Transverse colon (tissue), 4 donors: ENCODE measurements around the gene KIF14. TPM values are rescaled to one million over a fixed set of nuclear protein-coding genes. Genes with fewer than 3 reads are reported as not detected.

Experiments
- DNase-seq: peaks from one replicate; pipeline ENCODE4 v3.0.0-alpha.2; 2019
- H3K27ac ChIP-seq, 4 donors: fragments of 200-600 bp; sonication (generic); 2 replicates each; pipeline ENCODE4 v1.5.1; 2016 to 2018; ENCODE audit warnings: inconsistent platforms in 4 of 4
- H3K27me3 ChIP-seq: fragments of 200-600 bp; sonication (generic); 2 replicates; pipeline ENCODE4 v1.5.1; 2017; ENCODE audit warnings: inconsistent platforms
- H3K36me3 ChIP-seq, 4 donors: fragments of 200-600 bp; sonication (generic); 2 replicates each; pipeline ENCODE4 v1.5.1; 2017 to 2019; ENCODE audit warnings: inconsistent platforms in 4 of 4
- H3K4me1 ChIP-seq, 4 donors: fragments of 200-600 bp; sonication (generic); 2 replicates each; pipeline ENCODE4 v1.5.1; 2017 to 2020; ENCODE audit warnings: inconsistent platforms in 4 of 4
- H3K4me3 ChIP-seq, 4 donors: fragments of 200-600 bp; sonication (generic); 1 replicate in 1 of 4; 2 replicates in 3 of 4; pipeline versions ENCODE4 v1.5.1 to v1.6.1; 2017 to 2019; ENCODE audit warnings: inconsistent platforms in 4 of 4
- H3K9me3 ChIP-seq, 2 donors: fragments of 200-600 bp; sonication (generic); 2 replicates each; pipeline ENCODE4 v1.5.1; 2017 to 2019; ENCODE audit warnings: inconsistent platforms in 2 of 2
- EP300 ChIP-seq: sonication (generic); formaldehyde crosslinking; IDR thresholded peaks from one replicate; pipeline ENCODE4 v1.6.1; 2017; ENCODE audit warnings: antibody characterized with exemption, low read depth
- POLR2A ChIP-seq: fragments of 450-650 bp; IDR thresholded peaks from one replicate; pipeline ENCODE4 v1.6.1; 2016; ENCODE audit warnings: antibody characterized with exemption, mild to moderate bottlenecking, moderate library complexity
- POLR2AphosphoS5 ChIP-seq, 3 donors: sonication (generic); formaldehyde crosslinking; IDR thresholded peaks; one replicate each; pipeline ENCODE4 v1.6.1; 2016; ENCODE audit warnings: antibody characterized with exemption in 3 of 3
- WGBS, 2 donors: methylation state at CpG; one replicate each; pipeline ENCODE4 v1.1.5; 2018; ENCODE audit warnings: low coverage in 1 of 2; 5-methylcytosine and 5-hydroxymethylcytosine counted together
- in situ Hi-C, 4 donors: fragments of 200-750 bp; cut with MboI; loops; one replicate each; pipeline versions ENCODE4 v1.15.0 to v1.15.1; 2017; ENCODE audit warnings: low sequenced_read_pairs in 3 of 4, low pct_ligation_motif_present in 1 of 4, low pct_unique_long_range_greater_than_20kb in 1 of 4
- intact Hi-C: fragments of 100-400 bp; cut with DNase I; formaldehyde crosslinking; loops from one replicate; pipeline ENCODE4 v1.15.1; 2023; ENCODE audit warnings: low total_unique reads
- total RNA-seq, 4 donors: library from RNA; depleted of rRNA; stranded (reverse); fragments of >200 nt; gene quantifications; one replicate each; pipeline ENCODE4 v1.1.0, GENCODE V29; 2016
- TF ChIP-seq, protein P1 (sequence below), 5 experiments: fragments of 200-600 bp in 3 of 5; fragments of 450-650 bp in 2 of 5; sonication (generic) in 3 of 5; IDR thresholded peaks; 1 replicate in 2 of 5; 2 replicates in 3 of 5; pipeline ENCODE4 v1.5.1; 2016 to 2017; ENCODE audit warnings: antibody characterized with exemption in 5 of 5, inconsistent platforms in 3 of 5, mild to moderate bottlenecking in 2 of 5, moderate library complexity in 1 of 5

Gene KIF14, protein sequence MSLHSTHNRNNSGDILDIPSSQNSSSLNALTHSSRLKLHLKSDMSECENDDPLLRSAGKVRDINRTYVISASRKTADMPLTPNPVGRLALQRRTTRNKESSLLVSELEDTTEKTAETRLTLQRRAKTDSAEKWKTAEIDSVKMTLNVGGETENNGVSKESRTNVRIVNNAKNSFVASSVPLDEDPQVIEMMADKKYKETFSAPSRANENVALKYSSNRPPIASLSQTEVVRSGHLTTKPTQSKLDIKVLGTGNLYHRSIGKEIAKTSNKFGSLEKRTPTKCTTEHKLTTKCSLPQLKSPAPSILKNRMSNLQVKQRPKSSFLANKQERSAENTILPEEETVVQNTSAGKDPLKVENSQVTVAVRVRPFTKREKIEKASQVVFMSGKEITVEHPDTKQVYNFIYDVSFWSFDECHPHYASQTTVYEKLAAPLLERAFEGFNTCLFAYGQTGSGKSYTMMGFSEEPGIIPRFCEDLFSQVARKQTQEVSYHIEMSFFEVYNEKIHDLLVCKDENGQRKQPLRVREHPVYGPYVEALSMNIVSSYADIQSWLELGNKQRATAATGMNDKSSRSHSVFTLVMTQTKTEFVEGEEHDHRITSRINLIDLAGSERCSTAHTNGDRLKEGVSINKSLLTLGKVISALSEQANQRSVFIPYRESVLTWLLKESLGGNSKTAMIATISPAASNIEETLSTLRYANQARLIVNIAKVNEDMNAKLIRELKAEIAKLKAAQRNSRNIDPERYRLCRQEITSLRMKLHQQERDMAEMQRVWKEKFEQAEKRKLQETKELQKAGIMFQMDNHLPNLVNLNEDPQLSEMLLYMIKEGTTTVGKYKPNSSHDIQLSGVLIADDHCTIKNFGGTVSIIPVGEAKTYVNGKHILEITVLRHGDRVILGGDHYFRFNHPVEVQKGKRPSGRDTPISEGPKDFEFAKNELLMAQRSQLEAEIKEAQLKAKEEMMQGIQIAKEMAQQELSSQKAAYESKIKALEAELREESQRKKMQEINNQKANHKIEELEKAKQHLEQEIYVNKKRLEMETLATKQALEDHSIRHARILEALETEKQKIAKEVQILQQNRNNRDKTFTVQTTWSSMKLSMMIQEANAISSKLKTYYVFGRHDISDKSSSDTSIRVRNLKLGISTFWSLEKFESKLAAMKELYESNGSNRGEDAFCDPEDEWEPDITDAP (N-terminal part only)
- under 1 TPM in 3 of 4 donors, not detected in 1; 0.40 to 0.68 (median 0.64) TPM for total RNA-seq

DNA sequence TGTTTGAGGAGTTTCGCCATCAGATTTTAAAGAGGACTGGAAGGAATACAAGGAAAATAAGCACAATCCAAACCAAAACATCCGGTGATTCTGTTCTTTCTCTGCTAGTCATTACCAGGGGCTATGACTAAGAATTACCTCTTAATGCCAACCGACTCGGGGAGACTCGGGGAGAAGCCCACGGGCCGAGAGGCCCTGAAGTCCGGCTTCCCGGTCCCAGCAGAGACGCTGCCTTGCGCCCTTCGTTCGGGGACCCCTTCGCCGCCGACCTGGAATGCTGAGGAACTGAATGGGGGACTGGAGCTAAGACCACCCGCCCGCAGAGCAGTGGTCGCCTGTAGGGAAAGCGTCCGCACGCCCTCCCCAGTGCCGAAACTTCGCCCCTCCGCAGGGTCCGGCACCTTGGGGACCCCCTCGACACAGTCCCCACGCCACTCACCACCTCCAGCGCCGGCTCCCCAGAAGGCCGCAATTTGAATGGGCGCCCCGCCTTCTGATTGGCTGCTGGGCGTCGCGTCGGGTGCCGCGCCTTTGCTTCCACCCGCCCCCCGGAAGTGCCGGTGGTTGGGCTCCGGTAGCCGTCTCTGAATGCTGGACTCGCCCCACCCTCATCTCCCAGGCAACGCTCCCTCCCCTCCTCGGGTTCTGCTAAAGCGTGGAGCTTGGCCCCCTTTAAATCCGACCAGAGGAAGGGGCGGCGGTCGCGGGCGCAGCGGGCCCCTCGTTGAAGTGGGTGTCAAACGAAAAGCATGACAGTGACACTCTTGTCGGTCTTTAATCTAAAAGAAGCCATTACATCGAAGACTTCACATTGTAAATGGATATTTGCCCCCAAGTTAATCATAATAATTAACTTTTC is at the start of gene KIF14:
Gene KIF14 (minus strand): TSS at position 479 of the 859 bp plus-strand sequence. CDS start 2,028 bp downstream, outside the sequence.
- TF ChIP-seq POLR2A (no peak), POLR2AphosphoS5 (IDR thresholded peaks at IDR 0.05) (no peak), EP300 (no peak)
- TF ChIP-seq, protein P1, sequence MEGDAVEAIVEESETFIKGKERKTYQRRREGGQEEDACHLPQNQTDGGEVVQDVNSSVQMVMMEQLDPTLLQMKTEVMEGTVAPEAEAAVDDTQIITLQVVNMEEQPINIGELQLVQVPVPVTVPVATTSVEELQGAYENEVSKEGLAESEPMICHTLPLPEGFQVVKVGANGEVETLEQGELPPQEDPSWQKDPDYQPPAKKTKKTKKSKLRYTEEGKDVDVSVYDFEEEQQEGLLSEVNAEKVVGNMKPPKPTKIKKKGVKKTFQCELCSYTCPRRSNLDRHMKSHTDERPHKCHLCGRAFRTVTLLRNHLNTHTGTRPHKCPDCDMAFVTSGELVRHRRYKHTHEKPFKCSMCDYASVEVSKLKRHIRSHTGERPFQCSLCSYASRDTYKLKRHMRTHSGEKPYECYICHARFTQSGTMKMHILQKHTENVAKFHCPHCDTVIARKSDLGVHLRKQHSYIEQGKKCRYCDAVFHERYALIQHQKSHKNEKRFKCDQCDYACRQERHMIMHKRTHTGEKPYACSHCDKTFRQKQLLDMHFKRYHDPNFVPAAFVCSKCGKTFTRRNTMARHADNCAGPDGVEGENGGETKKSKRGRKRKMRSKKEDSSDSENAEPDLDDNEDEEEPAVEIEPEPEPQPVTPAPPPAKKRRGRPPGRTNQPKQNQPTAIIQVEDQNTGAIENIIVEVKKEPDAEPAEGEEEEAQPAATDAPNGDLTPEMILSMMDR (IDR thresholded peaks at IDR 0.05), result no peak
- H3K36me3 ChIP-seq, result no peaks in the 10 kb centered on the region
- peak within 1 kb of the TSS; percentile 45 to 74 (median 68) for H3K27ac ChIP-seq
- intact Hi-C loops, result no loop called here
- WGBS, 2 donors, result 0 to 1% methylated on average over 6 to 58 of the region's 59 CpGs
- in situ Hi-C loops, result loop anchor here in 3 of 4 donors (5.0 to 25.0 kb wide), 2 partner anchors 182 to 417 kb away; no protein-coding TSS in a partner anchor
- H3K9me3 ChIP-seq, result no peaks in the 10 kb centered on the region
- peak within 1 kb of the TSS; percentile 46 to 68 (median 56) for H3K4me3 ChIP-seq
- H3K27me3 ChIP-seq, result no peaks in the 10 kb centered on the region
- DNase-seq, result peak; percentile 95
- peaks cover 0 to 22% (median 16%) of the 10 kb centered on the region in 4 donors for H3K4me1 ChIP-seq

DNA sequence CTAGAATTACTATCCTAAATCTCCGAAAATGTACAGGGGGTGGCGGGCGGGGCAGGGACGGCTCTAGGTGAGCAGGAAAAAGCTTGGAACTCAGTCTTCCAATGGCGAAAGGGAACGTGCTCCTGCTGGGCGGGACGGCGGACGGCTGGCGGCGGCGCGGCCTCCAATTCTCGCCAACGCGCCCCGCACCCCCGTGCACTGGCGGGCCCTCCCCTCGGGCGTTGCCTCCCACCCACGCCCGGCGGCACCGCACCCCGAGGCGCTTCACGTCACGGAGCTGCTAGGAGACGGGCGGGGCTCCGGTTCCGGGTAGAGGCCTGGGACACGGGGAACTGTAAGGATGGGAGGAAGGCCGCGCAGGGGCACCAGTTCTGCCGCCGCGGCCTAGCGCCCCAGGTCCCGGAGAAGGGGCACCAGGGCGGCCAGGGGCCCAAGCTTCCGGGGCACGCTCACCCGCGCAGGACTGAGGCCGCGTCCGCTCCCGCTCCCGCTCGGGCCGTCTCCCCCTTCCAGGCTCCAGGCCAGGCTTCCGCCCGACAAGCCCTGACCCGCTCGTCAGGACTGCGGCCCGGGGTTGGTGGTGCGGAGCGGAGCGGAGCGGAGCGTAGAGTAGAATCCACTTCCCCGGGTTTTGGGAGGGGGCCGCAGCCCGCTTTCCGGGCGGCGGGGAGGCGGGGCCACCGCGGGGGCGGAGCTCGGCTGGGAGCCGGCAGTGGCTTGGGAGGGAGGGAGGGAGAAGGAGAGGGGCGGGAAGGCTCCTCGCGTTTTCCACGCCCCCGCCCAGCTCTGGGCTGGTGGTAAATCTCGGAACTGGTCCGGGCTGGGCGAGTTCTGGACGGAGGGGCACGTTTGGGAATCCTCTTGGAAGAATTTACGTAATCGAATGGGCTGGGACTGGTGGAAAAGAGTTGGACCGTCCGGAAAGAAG is 49.0 kb upstream of the KIF14 start, which contains the start of gene DDX59:
Gene DDX59 (minus strand): TSS at position 594 of the 928 bp plus-strand sequence. CDS start 3,167 bp downstream, outside the sequence.
- DNase-seq, result peak; percentile 96
- peak within 1 kb of the TSS; percentile 98 to 100 (median 100) for H3K27ac ChIP-seq
- 1% methylated on average over 17 to 59 of the region's 91 CpGs for WGBS, 2 donors
- intact Hi-C loops, result loop anchor here (1.0 to 10.0 kb wide), 2 partner anchors 70 to 135 kb away; no protein-coding TSS in a partner anchor
- no peaks in the 10 kb centered on the region for H3K9me3 ChIP-seq
- TF ChIP-seq, protein P1 (IDR thresholded peaks at IDR 0.05), result no peak
- TF ChIP-seq POLR2A, result peak; percentile 96
- peak; percentile 93 for TF ChIP-seq EP300
- TF ChIP-seq POLR2AphosphoS5 (IDR thresholded peaks at IDR 0.05), result peak; percentile 89 to 97 (median 96)
- in situ Hi-C loops, result no loop called here
- peak within 1 kb of the TSS; percentile 69 to 96 (median 85) for H3K4me3 ChIP-seq
- H3K36me3 ChIP-seq, result no peaks in the 10 kb centered on the region
- H3K4me1 ChIP-seq, result peaks cover 10 to 34% (median 12%) of the 10 kb centered on the region in 4 donors
- H3K27me3 ChIP-seq, result no peaks in the 10 kb centered on the region
